GM23248 (cell line): ENCODE measurements around the gene FOXP2. TPM values are rescaled to one million over a fixed set of nuclear protein-coding genes. Genes with fewer than 3 reads are reported as not detected.

Experiments
- DNase-seq: peaks from one replicate; pipeline ENCODE4 v3.0.0-alpha.2; 2015
- H2AFZ ChIP-seq: fragments of 200-600 bp; sonication (generic); 2 replicates; pipeline ENCODE4 v1.6.1; 2016; ENCODE audit warnings: antibody characterized with exemption
- H3F3A ChIP-seq: fragments of 200-600 bp; sonication (generic); 2 replicates; pipeline ENCODE4 v1.6.1; 2016; ENCODE audit warnings: mild to moderate bottlenecking, antibody characterized with exemption, mixed run types; ENCODE audit not compliant: insufficient read depth
- H3K27ac ChIP-seq: fragments of 200-600 bp; sonication (generic); 2 replicates; pipeline ENCODE4 v1.5.1; 2016; ENCODE audit warnings: mild to moderate bottlenecking
- H3K27me3 ChIP-seq: fragments of 200-600 bp; sonication (generic); replicated peaks from 2 replicates; pipeline ENCODE4 v1.6.1; 2016; ENCODE audit warnings: mild to moderate bottlenecking; ENCODE audit not compliant: insufficient read depth
- H3K36me3 ChIP-seq: fragments of 200-600 bp; sonication (generic); 2 replicates; pipeline ENCODE4 v1.6.1; 2016; ENCODE audit warnings: low read depth, mild to moderate bottlenecking
- H3K4me1 ChIP-seq: fragments of 200-600 bp; sonication (generic); 2 replicates; pipeline ENCODE4 v1.6.1; 2016; ENCODE audit warnings: mild to moderate bottlenecking; ENCODE audit not compliant: insufficient read depth
- H3K4me2 ChIP-seq: fragments of 200-600 bp; sonication (generic); one replicate; pipeline ENCODE4 v1.6.1; 2016; ENCODE audit warnings: mild to moderate bottlenecking; ENCODE audit not compliant: unreplicated experiment
- H3K4me3 ChIP-seq: fragments of 200-600 bp; sonication (generic); 2 replicates; pipeline ENCODE4 v1.5.1; 2016; ENCODE audit warnings: mild to moderate bottlenecking
- H3K79me2 ChIP-seq: fragments of 200-600 bp; sonication (generic); 2 replicates; pipeline ENCODE4 v1.6.1; 2016; ENCODE audit warnings: mild to moderate bottlenecking; ENCODE audit not compliant: insufficient read depth
- H3K9ac ChIP-seq: fragments of 200-600 bp; sonication (generic); 2 replicates; pipeline ENCODE4 v1.6.1; 2016; ENCODE audit warnings: mild to moderate bottlenecking
- H3K9me2 ChIP-seq: fragments of 200-600 bp; sonication (generic); 2 replicates; pipeline ENCODE4 v1.6.1; 2016; ENCODE audit warnings: mixed run types, mild to moderate bottlenecking, moderate library complexity; ENCODE audit not compliant: insufficient read depth
- H3K9me3 ChIP-seq: fragments of 200-600 bp; sonication (generic); one replicate; pipeline ENCODE4 v1.6.1; 2017; ENCODE audit warnings: low read depth
- H4K20me1 ChIP-seq: fragments of 200-600 bp; sonication (generic); 2 replicates; pipeline ENCODE4 v1.6.0; 2016; ENCODE audit not compliant: insufficient read depth
- EZH2 ChIP-seq: fragments of 200-600 bp; sonication (generic); IDR thresholded peaks from 2 replicates; pipeline ENCODE4 v1.6.1; 2018; ENCODE audit warnings: antibody characterized with exemption, mild to moderate bottlenecking; ENCODE audit not compliant: insufficient read depth, poor library complexity, severe bottlenecking
- EZH2phosphoT487 ChIP-seq: fragments of 200-600 bp; sonication (generic); IDR thresholded peaks from 2 replicates; pipeline ENCODE4 v1.6.1; 2018; ENCODE audit warnings: antibody characterized with exemption, moderate library complexity, mild to moderate bottlenecking, low read depth; ENCODE audit not compliant: insufficient read depth
- WGBS, 2 experiments: methylation state at CpG; one replicate each; pipeline ENCODE4 v1.1.6; 2015 to 2017; ENCODE audit warnings: low lambda C conversion rate in 2 of 2, low coverage in 1 of 2; ENCODE audit errors: missing lambda C conversion rate in 2 of 2; 5-methylcytosine and 5-hydroxymethylcytosine counted together
- in situ Hi-C: fragments of 300-500 bp; cut with MboI; formaldehyde crosslinking; loops from 2 replicates; pipeline ENCODE4 v1.15.0; 2020
- polyA plus RNA-seq: library from polyadenylated mRNA; unstranded; fragments of >200 nt; fragmentation: Nextera tagmentation; extraction: Ambion mirVana; gene quantifications from 2 replicates; pipeline ENCODE4 v1.2.1, GENCODE V29; 2016
- total RNA-seq: library from RNA; depleted of rRNA; stranded (reverse); fragments of >200 nt; shearing (Covaris generic); gene quantifications from 2 replicates; pipeline ENCODE4 v1.2.3, GENCODE V29; 2014

Gene FOXP2
- total and polyA plus RNA-seq, 2 experiments from 2014 or later = 2.3 to 5.0 TPM

GRCh38 chr7:114459574-114459973, 45.0 kb downstream of the FOXP2 start:
- no peaks in the 10 kb centered on the region for H4K20me1 ChIP-seq
- no peaks in the 10 kb centered on the region for H3K9me3 ChIP-seq
- 94 to 95% methylated on average over 12 of the region's 12 CpGs for WGBS, 2 experiments
- no peak overlapping the region for H2AFZ ChIP-seq
- H3K9me2 ChIP-seq = no peaks in the 10 kb centered on the region
- no peaks in the 10 kb centered on the region for H3K27me3 ChIP-seq
- H3K4me1 ChIP-seq = no peaks in the 10 kb centered on the region
- H3K4me3 ChIP-seq = no peak overlapping the region
- H3K4me2 ChIP-seq = no peak overlapping the region
- TF ChIP-seq EZH2 = no peak
- TF ChIP-seq EZH2phosphoT487 = no peak
- no peaks in the 10 kb centered on the region for H3K79me2 ChIP-seq
- no peak overlapping the region for H3K27ac ChIP-seq
- no peak overlapping the region for H3K9ac ChIP-seq
- H3F3A ChIP-seq = no peaks in the 10 kb centered on the region
- DNase-seq = no peak
- in situ Hi-C loops = no loop called here
- no peaks in the 10 kb centered on the region for H3K36me3 ChIP-seq

GRCh38 chr7:114460021-114460420, 45.4 kb downstream of the FOXP2 start:
- H3K27me3 ChIP-seq = no peaks in the 10 kb centered on the region
- DNase-seq = no peak
- H3K9ac ChIP-seq = no peak overlapping the region
- H3K4me1 ChIP-seq = no peaks in the 10 kb centered on the region
- no peak overlapping the region for H3K27ac ChIP-seq
- H3K9me2 ChIP-seq = no peaks in the 10 kb centered on the region
- no peaks in the 10 kb centered on the region for H3K36me3 ChIP-seq
- no peak overlapping the region for H3K4me3 ChIP-seq
- H2AFZ ChIP-seq = no peak overlapping the region
- TF ChIP-seq EZH2 (no peak), EZH2phosphoT487 (no peak)
- WGBS, 2 experiments = 87 to 95% methylated on average over 2 of the region's 2 CpGs
- no peaks in the 10 kb centered on the region for H4K20me1 ChIP-seq
- in situ Hi-C loops = no loop called here
- H3K9me3 ChIP-seq = no peaks in the 10 kb centered on the region
- no peaks in the 10 kb centered on the region for H3F3A ChIP-seq
- H3K79me2 ChIP-seq = no peaks in the 10 kb centered on the region
- no peak overlapping the region for H3K4me2 ChIP-seq

GRCh38 chr7:114466917-114467316, 52.3 kb downstream of the FOXP2 start:
- H2AFZ ChIP-seq = no peak overlapping the region
- DNase-seq = no peak
- TF ChIP-seq EZH2phosphoT487 (no peak), EZH2 (no peak)
- H3K27ac ChIP-seq = no peak overlapping the region
- H3K4me1 ChIP-seq = no peaks in the 10 kb centered on the region
- in situ Hi-C loops = no loop called here
- no peaks in the 10 kb centered on the region for H3K9me2 ChIP-seq
- no peaks in the 10 kb centered on the region for H3F3A ChIP-seq
- no peaks in the 10 kb centered on the region for H4K20me1 ChIP-seq
- H3K36me3 ChIP-seq = no peaks in the 10 kb centered on the region
- H3K9me3 ChIP-seq = no peaks in the 10 kb centered on the region
- H3K27me3 ChIP-seq = no peaks in the 10 kb centered on the region
- no peak overlapping the region for H3K9ac ChIP-seq
- no peak overlapping the region for H3K4me3 ChIP-seq
- no peak overlapping the region for H3K4me2 ChIP-seq
- H3K79me2 ChIP-seq = no peaks in the 10 kb centered on the region

- TF ChIP-seq EZH2phosphoT487 (no peak), EZH2 (no peak)
- H3K4me2 ChIP-seq = no peak overlapping the region
- H3K9me2 ChIP-seq = no peaks in the 10 kb centered on the region
- no peak overlapping the region for H3K27ac ChIP-seq
- H3K27me3 ChIP-seq = no peaks in the 10 kb centered on the region
- no peaks in the 10 kb centered on the region for H4K20me1 ChIP-seq
- WGBS, 2 experiments = 7 to 26% methylated on average over 2 of the region's 2 CpGs
- H3K4me1 ChIP-seq = no peaks in the 10 kb centered on the region
- in situ Hi-C loops = no loop called here
- no peak overlapping the region for H3K4me3 ChIP-seq
- no peaks in the 10 kb centered on the region for H3K79me2 ChIP-seq
- no peaks in the 10 kb centered on the region for H3F3A ChIP-seq
- no peak overlapping the region for H3K9ac ChIP-seq
- peak; percentile 31 for DNase-seq
- no peak overlapping the region for H2AFZ ChIP-seq
- no peaks in the 10 kb centered on the region for H3K9me3 ChIP-seq
- no peaks in the 10 kb centered on the region for H3K36me3 ChIP-seq
Measured at GRCh38 chr7:114468844-114469243, 54.2 kb downstream of the FOXP2 start.

- no peak for DNase-seq
- no peaks in the 10 kb centered on the region for H3K27me3 ChIP-seq
- H3F3A ChIP-seq = no peaks in the 10 kb centered on the region
- no peak for TF ChIP-seq EZH2phosphoT487
- TF ChIP-seq EZH2 = no peak
- 92 to 95% methylated on average over 6 of the region's 6 CpGs for WGBS, 2 experiments
- H3K79me2 ChIP-seq = no peaks in the 10 kb centered on the region
- in situ Hi-C loops = no loop called here
- no peak overlapping the region for H3K9ac ChIP-seq
- no peak overlapping the region for H3K4me3 ChIP-seq
- H3K27ac ChIP-seq = no peak overlapping the region
- no peak overlapping the region for H3K4me2 ChIP-seq
- no peaks in the 10 kb centered on the region for H3K9me3 ChIP-seq
- no peaks in the 10 kb centered on the region for H4K20me1 ChIP-seq
- no peaks in the 10 kb centered on the region for H3K9me2 ChIP-seq
- no peak overlapping the region for H2AFZ ChIP-seq
- H3K4me1 ChIP-seq = 0 out of 2 replicates have a peak, but pooled peaks cover under 1% of the 10 kb centered on the region
- H3K36me3 ChIP-seq = no peaks in the 10 kb centered on the region
Measured at GRCh38 chr7:114472896-114473512, 58.4 kb downstream of the FOXP2 start.
